Measurements from ENCODE around the gene FOXQ1.

FOXQ1 gene

DNA sequence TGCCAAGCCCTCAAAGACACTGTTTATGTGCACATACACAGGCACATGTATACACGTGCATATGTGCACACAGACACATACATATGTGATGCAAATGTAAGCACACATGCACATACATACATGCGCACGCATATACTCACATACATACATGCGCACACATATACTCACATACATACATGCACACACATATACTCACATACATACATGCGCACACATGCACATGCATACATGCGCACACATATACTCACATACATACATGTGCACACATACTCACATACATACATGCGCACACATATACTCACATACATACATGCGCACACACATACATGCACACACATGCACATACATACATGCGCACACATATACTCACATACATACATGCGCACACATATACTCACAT is 20.5 kb upstream of the FOXQ1 start:
- no peak for DNase-seq (ENCODE audit: low read depth)
- no peak overlapping the region for H3K4me3 ChIP-seq (ENCODE audit: control insufficient read depth, low read depth, low read length)
- TF ChIP-seq CTCF (conservative IDR thresholded peaks at IDR 0.05; ENCODE audit: control insufficient read depth, insufficient read depth, low read depth, low read length), result no peak

DNA sequence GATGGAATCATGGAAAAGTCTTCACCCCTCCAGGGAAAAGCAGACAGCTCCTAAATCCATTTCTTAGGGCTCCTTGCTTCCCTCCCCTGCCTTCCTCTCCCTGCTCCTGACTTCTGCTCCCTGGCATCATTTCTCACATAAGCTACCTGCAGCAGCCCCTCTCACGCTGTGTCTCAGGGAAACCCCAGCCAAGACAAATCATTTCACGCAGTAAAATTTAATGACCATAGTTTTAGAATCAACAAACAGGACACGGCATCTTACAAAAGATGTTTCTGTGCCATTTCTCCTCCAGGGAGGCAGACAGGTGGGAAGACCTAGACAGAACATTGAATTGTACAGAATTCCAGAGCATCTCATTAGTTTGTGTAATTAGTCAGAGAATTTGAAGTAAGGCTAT is 16.5 kb upstream of the FOXQ1 start:
- no peak overlapping the region for H3K4me3 ChIP-seq (ENCODE audit: control insufficient read depth, low read depth, low read length)
- no peak for DNase-seq (ENCODE audit: low read depth)
- no peak for TF ChIP-seq CTCF (conservative IDR thresholded peaks at IDR 0.05; ENCODE audit: control insufficient read depth, insufficient read depth, low read depth, low read length)

- TF ChIP-seq CTCF (conservative IDR thresholded peaks at IDR 0.05; ENCODE audit: control insufficient read depth, insufficient read depth, low read depth, low read length), result no peak
- DNase-seq (ENCODE audit: low read depth), result no peak
Measured at GRCh38 chr6:1296079-1296478, 15.8 kb upstream of the FOXQ1 start.

DNA sequence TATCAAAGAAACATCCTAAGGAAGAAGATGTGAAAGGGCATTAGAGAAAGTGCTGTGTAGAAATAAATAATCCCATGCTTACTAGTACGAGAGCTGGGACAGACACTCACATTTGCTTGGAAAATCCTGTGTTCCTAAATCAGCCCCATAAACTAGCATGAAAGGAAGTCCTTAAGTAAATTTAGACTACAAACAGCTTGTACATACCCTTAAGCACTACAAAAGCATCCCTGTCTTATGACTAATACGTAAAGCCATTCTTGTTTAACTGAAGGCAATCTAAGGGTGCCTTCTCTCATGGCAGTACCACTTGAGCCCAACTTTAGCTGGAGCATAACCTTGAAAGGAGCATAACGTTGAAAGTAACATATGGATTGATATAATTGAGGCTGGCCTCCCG is 15.4 kb upstream of the FOXQ1 start:
- no peak for DNase-seq (ENCODE audit: low read depth)
- no peak overlapping the region for H3K4me3 ChIP-seq (ENCODE audit: control insufficient read depth, low read depth, low read length)
- no peak for TF ChIP-seq CTCF (conservative IDR thresholded peaks at IDR 0.05; ENCODE audit: control insufficient read depth, insufficient read depth, low read depth, low read length)

More at GRCh38 chr6:1296079-1296478, 15.8 kb upstream of the FOXQ1 start:
- no peak overlapping the region for H3K4me3 ChIP-seq (ENCODE audit: control insufficient read depth, low read depth, low read length)

DNA sequence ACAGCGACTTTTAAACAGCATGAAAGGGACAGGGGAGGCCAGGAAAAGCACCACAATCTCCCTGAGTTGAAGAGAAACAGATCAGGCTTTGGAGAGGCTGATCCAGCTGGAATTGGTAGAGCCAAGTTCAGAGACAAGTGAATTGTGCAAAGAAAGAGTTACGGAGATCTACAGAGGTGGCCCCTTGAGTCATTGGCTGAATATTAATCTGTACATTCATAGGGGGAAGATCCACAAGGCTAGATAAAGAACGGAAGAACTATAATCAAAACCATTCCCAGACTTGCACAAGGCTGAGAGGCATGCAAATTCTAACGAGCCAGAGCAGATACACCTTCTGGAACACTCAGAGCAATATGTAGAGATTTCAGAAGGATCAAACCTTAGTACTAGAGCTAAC is 14.2 kb upstream of the FOXQ1 start:
- DNase-seq (ENCODE audit: low read depth), result peak; percentile 48
- H3K4me3 ChIP-seq (ENCODE audit: control insufficient read depth, low read depth, low read length), result no peak overlapping the region
- no peak for TF ChIP-seq CTCF (conservative IDR thresholded peaks at IDR 0.05; ENCODE audit: control insufficient read depth, insufficient read depth, low read depth, low read length)

GRCh38 chr6:1298768-1299167 is 13.1 kb upstream of the FOXQ1 start:
- TF ChIP-seq CTCF (conservative IDR thresholded peaks at IDR 0.05; ENCODE audit: control insufficient read depth, insufficient read depth, low read depth, low read length), result no peak
- no peak overlapping the region for H3K4me3 ChIP-seq (ENCODE audit: control insufficient read depth, low read depth, low read length)
- DNase-seq (ENCODE audit: low read depth), result no peak

- no peak for TF ChIP-seq CTCF (conservative IDR thresholded peaks at IDR 0.05; ENCODE audit: control insufficient read depth, insufficient read depth, low read depth, low read length)
- no peak for DNase-seq (ENCODE audit: low read depth)
- no peak overlapping the region for H3K4me3 ChIP-seq (ENCODE audit: control insufficient read depth, low read depth, low read length)
Measured at GRCh38 chr6:1306133-1306532, 5.8 kb upstream of the FOXQ1 start.
